Measurements from ENCODE around the gene ERI3.
A peak's percentile ranks its signal among the peaks of the same experiment; 100 is the strongest.

Gene ERI3

DNA sequence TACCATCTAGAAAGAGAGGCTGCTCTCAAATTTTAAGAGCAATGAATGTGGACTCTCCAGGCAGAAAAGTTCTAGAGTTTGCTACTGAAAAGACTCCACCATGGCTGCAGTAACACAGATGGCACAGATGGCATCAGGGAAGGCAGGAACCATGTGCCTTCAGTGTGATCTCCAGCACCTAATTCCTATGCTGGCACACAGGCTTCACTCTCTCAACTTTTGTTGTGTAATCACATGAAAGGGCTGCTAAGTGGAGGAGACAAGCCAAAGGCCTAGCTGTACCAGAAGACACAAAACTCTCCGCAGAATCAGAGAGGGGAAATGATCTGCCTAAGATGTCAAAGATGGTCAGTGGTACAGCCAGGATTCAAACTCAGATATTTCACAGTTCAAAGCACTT is 31.1 kb downstream of the ERI3 start:
- DNase-seq = no peak
- in situ Hi-C loops (cut with MboI; ENCODE audit: low pct_unique_long_range_greater_than_20kb, low sequenced_read_pairs) = no loop called here

DNA sequence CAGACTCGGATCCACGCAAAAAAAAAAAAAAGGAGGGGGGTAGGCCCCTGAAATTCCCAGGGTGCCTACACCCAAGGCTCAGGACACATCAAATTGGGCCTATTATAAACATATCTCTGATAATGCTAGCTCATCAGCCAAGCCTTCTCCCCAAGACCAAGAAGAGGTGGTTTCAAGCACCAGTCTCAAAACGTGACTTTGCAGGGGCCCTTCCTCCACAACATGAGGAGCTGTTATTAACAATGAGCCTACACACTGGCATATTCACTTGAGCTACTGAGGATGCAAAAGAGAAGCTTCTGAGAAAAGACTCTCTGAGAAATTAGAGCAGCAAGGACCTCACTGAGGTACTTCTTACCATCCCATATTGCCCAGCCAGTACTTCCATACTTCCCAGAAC is 32.7 kb downstream of the ERI3 start:
- DNase-seq = no peak
- in situ Hi-C loops (cut with MboI; ENCODE audit: low pct_unique_long_range_greater_than_20kb, low sequenced_read_pairs) = no loop called here

GRCh38 chr1:44321466-44321865 is 33.6 kb downstream of the ERI3 start:
- DNase-seq = no peak
- in situ Hi-C loops (cut with MboI; ENCODE audit: low pct_unique_long_range_greater_than_20kb, low sequenced_read_pairs) = no loop called here

DNA sequence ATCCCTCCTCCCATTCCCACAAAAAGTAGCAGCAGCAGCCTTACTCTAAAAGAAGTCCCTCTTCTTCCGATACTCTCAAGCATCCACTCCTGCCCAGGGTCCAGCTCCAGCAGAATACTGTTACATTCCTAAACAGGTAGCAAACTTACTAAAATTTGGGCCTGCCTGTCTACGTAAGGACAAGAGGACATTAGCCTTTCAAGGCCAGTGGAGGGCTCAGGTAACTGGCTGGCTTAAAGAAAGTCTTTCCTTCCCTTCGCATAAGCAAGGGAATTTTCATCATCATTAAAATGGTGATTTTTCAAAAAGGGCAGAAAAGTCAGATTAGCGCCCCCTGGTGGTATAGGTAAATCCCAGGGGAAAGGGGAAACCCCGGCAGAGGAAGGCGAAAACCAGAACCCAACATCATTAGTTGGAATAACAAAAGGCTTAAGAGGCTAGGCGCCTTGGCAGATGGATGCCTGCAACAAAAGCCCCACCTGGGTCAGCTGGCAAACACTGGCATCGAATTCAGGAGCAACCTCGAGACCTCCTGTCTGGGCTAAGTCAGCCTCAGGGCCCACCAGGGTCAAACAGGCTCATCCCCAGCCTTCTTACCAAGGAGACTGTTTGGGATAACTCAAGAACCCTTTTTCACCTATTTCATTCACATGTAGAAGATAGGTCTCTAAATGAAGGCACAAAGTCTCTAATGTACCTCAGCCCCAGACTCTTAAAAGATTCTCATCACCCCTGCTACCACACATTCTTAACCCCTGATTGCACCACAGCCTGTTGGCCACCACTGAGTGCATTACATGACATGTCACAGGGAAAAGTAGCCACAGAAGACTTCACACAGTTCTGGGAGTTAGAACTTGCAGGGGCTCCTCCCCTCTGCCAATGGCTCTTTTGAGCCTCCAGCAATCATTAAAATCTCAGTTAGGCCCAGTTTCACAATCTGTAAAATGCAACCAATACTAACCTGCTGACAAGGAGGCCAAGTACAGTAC is 36.7 kb downstream of the ERI3 start:
- peak; percentile 55 for DNase-seq
- in situ Hi-C loops (cut with MboI; ENCODE audit: low pct_unique_long_range_greater_than_20kb, low sequenced_read_pairs) = no loop called here

- DNase-seq = no peak
- in situ Hi-C loops (cut with MboI; ENCODE audit: low pct_unique_long_range_greater_than_20kb, low sequenced_read_pairs) = no loop called here
Measured at GRCh38 chr1:44316231-44316759, 38.8 kb downstream of the ERI3 start.

DNA sequence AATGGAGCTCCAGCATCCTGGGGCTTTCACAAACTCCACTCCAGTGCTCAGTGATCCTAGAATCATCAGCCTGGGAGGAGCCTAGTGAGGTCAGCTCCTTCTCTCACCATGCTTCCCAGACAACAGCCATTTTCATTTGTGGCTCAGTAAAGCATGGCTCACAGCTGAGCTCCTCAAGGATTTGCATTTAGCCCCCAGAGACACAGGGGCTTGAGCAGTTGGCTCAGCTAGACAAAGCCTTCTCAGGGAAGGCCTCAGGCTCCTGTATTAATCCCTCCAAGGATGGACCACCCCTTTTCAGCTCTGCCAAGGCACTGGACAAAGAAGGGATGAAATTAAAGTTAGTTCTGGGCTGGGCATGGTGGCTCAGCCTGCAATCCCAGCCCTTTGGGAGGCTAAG is 39.5 kb downstream of the ERI3 start:
- DNase-seq = no peak
- in situ Hi-C loops (cut with MboI; ENCODE audit: low pct_unique_long_range_greater_than_20kb, low sequenced_read_pairs) = no loop called here

GRCh38 chr1:44314452-44314851 is 40.6 kb downstream of the ERI3 start:
- DNase-seq = no peak
- in situ Hi-C loops (cut with MboI; ENCODE audit: low pct_unique_long_range_greater_than_20kb, low sequenced_read_pairs) = no loop called here

DNA sequence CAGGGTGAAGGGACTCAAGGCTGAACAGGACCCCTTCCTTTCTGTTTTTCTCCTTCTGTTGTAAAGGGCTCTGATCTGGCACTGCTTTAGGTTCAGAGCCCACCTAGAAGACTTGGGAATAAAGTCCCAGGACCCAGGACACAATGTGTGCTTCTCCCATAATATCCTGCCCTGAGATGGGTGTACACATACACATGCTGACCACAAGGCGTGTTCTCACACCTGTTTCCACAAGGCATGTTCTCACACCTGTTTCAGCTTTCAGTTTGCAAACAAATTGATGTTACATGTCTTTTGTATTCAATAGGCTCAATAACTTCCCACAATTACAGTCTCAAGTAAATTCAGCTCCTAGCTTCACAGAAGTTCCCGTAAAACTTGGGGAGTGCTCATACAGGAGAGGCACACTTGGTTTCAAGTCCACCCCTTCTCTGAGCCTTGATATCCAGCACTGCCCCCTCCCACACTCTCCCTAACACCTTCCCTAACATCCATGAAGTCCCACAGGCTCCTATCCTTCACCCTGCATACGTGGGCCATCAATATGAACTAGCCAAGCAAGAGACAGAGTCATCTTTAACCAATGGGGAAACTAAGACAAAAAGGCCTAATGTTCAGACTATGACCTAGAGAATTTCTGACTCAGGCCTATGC is 41.7 kb downstream of the ERI3 start:
- DNase-seq = no peak
- in situ Hi-C loops (cut with MboI; ENCODE audit: low pct_unique_long_range_greater_than_20kb, low sequenced_read_pairs) = no loop called here

DNA sequence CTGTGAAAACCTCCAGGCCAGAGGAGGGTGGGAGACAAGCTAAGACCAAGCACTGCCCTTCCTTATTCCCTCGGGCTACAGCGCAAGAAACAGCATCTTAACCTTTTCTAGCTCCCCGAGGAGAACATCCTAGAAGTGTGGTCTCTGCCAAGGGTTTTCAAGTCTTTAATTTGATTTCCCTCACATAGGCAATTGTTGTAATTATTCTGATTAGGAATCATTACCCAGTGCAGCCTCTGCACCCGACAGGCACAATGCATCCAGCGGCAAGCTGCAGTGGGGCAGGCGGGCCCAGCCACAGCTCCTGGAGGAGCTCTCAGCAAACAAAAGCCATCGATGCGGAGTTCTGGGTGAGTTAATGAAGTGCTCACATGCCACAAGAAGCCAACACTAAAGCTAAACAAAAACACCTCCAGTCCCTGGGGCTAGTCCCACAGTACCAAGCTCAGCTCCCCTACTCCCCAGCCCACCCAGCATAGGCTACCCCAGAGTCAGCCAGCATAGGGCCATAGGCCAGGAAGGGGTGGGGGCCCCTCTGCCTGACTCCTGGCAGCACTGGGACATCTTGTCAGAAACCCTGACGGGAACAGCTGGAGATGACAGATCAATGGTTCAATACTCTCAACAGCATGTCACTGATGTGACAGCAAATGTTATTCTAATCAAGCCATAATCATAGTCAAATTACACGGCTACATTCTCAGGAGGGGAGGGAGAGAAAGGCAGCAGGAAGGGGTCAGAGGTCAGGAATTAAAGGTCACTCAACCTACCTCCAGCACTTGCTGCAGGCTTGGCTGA is 42.5 kb downstream of the ERI3 start:
- in situ Hi-C loops (cut with MboI; ENCODE audit: low pct_unique_long_range_greater_than_20kb, low sequenced_read_pairs) = no loop called here
- no peak for DNase-seq

DNA sequence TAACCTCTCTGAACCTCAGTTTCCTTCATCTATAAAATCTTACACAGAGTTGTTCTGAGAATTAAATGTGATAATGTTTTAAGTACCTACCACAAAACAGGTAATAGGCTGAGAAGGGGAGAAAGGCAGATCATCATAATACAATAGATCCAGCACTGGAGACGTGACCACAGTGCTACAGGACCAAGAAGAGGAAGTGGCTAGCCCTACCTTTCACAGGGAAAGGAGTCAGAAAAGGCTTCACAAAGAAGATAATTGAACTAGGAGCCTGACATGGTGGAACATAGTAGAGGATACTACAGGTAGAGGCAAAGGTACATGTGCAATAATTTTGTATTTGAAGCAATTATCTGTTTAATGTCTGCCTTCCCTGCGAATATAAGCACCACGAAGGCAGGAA is 45.1 kb downstream of the ERI3 start:
- in situ Hi-C loops (cut with MboI; ENCODE audit: low pct_unique_long_range_greater_than_20kb, low sequenced_read_pairs) = no loop called here
- DNase-seq = peak; percentile 12

- no peak for DNase-seq
- in situ Hi-C loops (cut with MboI; ENCODE audit: low pct_unique_long_range_greater_than_20kb, low sequenced_read_pairs) = no loop called here
Measured at GRCh38 chr1:44305962-44306422, 49.1 kb downstream of the ERI3 start.

GRCh38 chr1:44303532-44303931 is 51.5 kb downstream of the ERI3 start:
- in situ Hi-C loops (cut with MboI; ENCODE audit: low pct_unique_long_range_greater_than_20kb, low sequenced_read_pairs) = no loop called here
- DNase-seq = no peak

- DNase-seq = no peak
- in situ Hi-C loops (cut with MboI; ENCODE audit: low pct_unique_long_range_greater_than_20kb, low sequenced_read_pairs) = no loop called here
Measured at GRCh38 chr1:44302541-44302940, 52.5 kb downstream of the ERI3 start.

- no peak for DNase-seq
- in situ Hi-C loops (cut with MboI; ENCODE audit: low pct_unique_long_range_greater_than_20kb, low sequenced_read_pairs) = no loop called here
Measured at GRCh38 chr1:44301442-44301841, 53.6 kb downstream of the ERI3 start.

GRCh38 chr1:44300852-44301251 is 54.2 kb downstream of the ERI3 start:
- in situ Hi-C loops (cut with MboI; ENCODE audit: low pct_unique_long_range_greater_than_20kb, low sequenced_read_pairs) = no loop called here
- no peak for DNase-seq

GRCh38 chr1:44297695-44298400 is 57.2 kb downstream of the ERI3 start:
- no peak for DNase-seq
- in situ Hi-C loops (cut with MboI; ENCODE audit: low pct_unique_long_range_greater_than_20kb, low sequenced_read_pairs) = no loop called here

GRCh38 chr1:44296806-44297205 is 58.3 kb downstream of the ERI3 start:
- DNase-seq = no peak
- in situ Hi-C loops (cut with MboI; ENCODE audit: low pct_unique_long_range_greater_than_20kb, low sequenced_read_pairs) = no loop called here

DNA sequence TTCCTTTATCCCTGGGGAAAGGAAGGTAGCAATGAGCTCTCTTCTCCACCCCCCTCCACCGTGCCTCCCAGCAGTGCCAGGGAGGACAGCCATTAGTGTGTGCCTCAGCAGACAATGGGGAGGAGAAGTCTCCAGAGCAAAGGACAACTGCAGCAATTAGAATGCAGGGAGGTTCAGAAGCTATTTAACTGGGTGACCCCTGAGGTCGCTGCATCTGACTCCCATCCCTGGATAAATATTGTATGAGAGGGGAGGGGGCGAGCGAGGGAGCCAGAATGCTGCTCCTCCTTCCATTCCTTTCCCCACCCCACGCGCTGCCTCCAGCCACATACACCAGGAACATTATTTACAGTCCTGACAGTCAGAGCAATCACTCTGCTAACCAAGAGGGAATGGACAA is 59.0 kb downstream of the ERI3 start:
- in situ Hi-C loops (cut with MboI; ENCODE audit: low pct_unique_long_range_greater_than_20kb, low sequenced_read_pairs) = no loop called here
- DNase-seq = no peak

DNA sequence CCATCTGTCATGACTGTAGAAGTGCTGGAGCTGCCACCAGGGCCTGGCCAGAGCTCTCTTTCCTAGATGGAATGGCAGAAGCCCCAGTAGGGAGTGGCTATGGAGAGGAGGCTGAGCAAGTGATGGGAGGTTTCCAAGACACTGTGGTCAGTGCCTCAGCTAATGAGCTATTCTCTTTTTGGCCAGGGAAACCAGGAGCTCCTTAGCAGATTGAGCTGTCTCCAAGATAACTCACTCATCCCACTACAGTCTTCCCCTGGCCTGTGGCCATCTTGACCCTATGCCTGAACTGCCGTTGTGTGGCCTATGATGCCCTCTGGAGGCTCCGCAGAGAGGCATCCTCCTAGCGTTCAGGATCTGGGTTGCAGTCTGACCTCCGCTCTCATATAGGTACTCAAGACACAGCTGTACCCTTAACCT is 60.5 kb downstream of the ERI3 start:
- in situ Hi-C loops (cut with MboI; ENCODE audit: low pct_unique_long_range_greater_than_20kb, low sequenced_read_pairs) = no loop called here
- no peak for DNase-seq

Data from KBM-7 (cell line).